ENCODE measurements around the gene CABLES2. TPM values are rescaled to one million over a fixed set of nuclear protein-coding genes. Genes with fewer than 3 reads are reported as not detected.

Gene CABLES2
- polyA plus RNA-seq, 3 donors from 2014 or later, result 1.3 to 2.6 (median 2.5) TPM

- Mint-ChIP-seq H3K4me1 (no peaks in the 10 kb centered on the region), H3K27ac (no peak overlapping the region), H3K27me3 (ENCODE audit: low read depth in 3 of 3) (peaks cover 0 to 8% (median 3%) of the 10 kb centered on the region in 3 donors), H3K9me3 (no peaks in the 10 kb centered on the region), H3K36me3 (no peaks in the 10 kb centered on the region), H3K4me3 (no peak overlapping the region)
- DNase-seq, result no peak
Observed at GRCh38 chr20:62445553-62446340, 38.7 kb upstream of the CABLES2 start.

GRCh38 chr20:62444286-62444685, 37.2 kb upstream of the CABLES2 start:
- Mint-ChIP-seq H3K4me3 (no peak overlapping the region), H3K36me3 (no peaks in the 10 kb centered on the region), H3K4me1 (no peaks in the 10 kb centered on the region), H3K9me3 (no peaks in the 10 kb centered on the region), H3K27ac (no peak overlapping the region), H3K27me3 (ENCODE audit: low read depth in 3 of 3) (peaks cover 0 to 4% (median 3%) of the 10 kb centered on the region in 3 donors)
- DNase-seq, result no peak

- Mint-ChIP-seq H3K36me3 (no peaks in the 10 kb centered on the region), H3K4me1 (no peaks in the 10 kb centered on the region), H3K9me3 (no peaks in the 10 kb centered on the region), H3K4me3 (no peak overlapping the region), H3K27me3 (ENCODE audit: low read depth in 3 of 3) (peaks cover 0 to 5% (median 0%) of the 10 kb centered on the region in 3 donors), H3K27ac (no peak overlapping the region)
- DNase-seq, result no peak
Observed at GRCh38 chr20:62441987-62442539, 35.0 kb upstream of the CABLES2 start.

- no peak overlapping the region for H3K27ac Mint-ChIP-seq
- H3K4me3 Mint-ChIP-seq, result no peak overlapping the region
- DNase-seq, result no peak
- H3K27me3 Mint-ChIP-seq (ENCODE audit: low read depth in 3 of 3), result peaks cover 0 to 5% (median 3%) of the 10 kb centered on the region in 3 donors
- H3K4me1 Mint-ChIP-seq, result no peaks in the 10 kb centered on the region
- H3K36me3 Mint-ChIP-seq, result no peaks in the 10 kb centered on the region
- H3K9me3 Mint-ChIP-seq, result no peaks in the 10 kb centered on the region
Observed at GRCh38 chr20:62439218-62439617, 32.1 kb upstream of the CABLES2 start.

GRCh38 chr20:62437927-62438326, 30.8 kb upstream of the CABLES2 start:
- no peaks in the 10 kb centered on the region for H3K36me3 Mint-ChIP-seq
- DNase-seq, result no peak
- no peak overlapping the region for H3K27ac Mint-ChIP-seq
- H3K9me3 Mint-ChIP-seq, result no peaks in the 10 kb centered on the region
- H3K27me3 Mint-ChIP-seq (ENCODE audit: low read depth in 3 of 3), result peaks cover 0 to 11% (median 4%) of the 10 kb centered on the region in 3 donors
- H3K4me3 Mint-ChIP-seq, result no peak overlapping the region
- H3K4me1 Mint-ChIP-seq, result no peaks in the 10 kb centered on the region

- H3K4me1 Mint-ChIP-seq, result no peaks in the 10 kb centered on the region
- DNase-seq, result no peak
- H3K4me3 Mint-ChIP-seq, result no peak overlapping the region
- no peaks in the 10 kb centered on the region for H3K36me3 Mint-ChIP-seq
- H3K27ac Mint-ChIP-seq, result no peak overlapping the region
- H3K9me3 Mint-ChIP-seq, result no peaks in the 10 kb centered on the region
- peaks cover 0 to 8% (median 4%) of the 10 kb centered on the region in 3 donors for H3K27me3 Mint-ChIP-seq (ENCODE audit: low read depth in 3 of 3)
Observed at GRCh38 chr20:62437496-62437895, 30.4 kb upstream of the CABLES2 start.

GRCh38 chr20:62436692-62437091, 29.6 kb upstream of the CABLES2 start:
- Mint-ChIP-seq H3K9me3 (no peaks in the 10 kb centered on the region), H3K4me1 (no peaks in the 10 kb centered on the region), H3K27ac (no peak overlapping the region), H3K4me3 (no peak overlapping the region), H3K36me3 (no peaks in the 10 kb centered on the region), H3K27me3 (ENCODE audit: low read depth in 3 of 3) (peaks cover 2 to 8% (median 4%) of the 10 kb centered on the region in 3 donors)
- no peak for DNase-seq

GRCh38 chr20:62433658-62434497, 26.8 kb upstream of the CABLES2 start:
- no peaks in the 10 kb centered on the region for H3K9me3 Mint-ChIP-seq
- H3K27ac Mint-ChIP-seq, result no peak overlapping the region
- no peak overlapping the region for H3K4me3 Mint-ChIP-seq
- H3K36me3 Mint-ChIP-seq, result no peaks in the 10 kb centered on the region
- no peak for DNase-seq
- peaks cover 4 to 10% (median 6%) of the 10 kb centered on the region in 3 donors for H3K27me3 Mint-ChIP-seq (ENCODE audit: low read depth in 3 of 3)
- no peaks in the 10 kb centered on the region for H3K4me1 Mint-ChIP-seq

- Mint-ChIP-seq H3K4me3 (no peak overlapping the region), H3K36me3 (no peaks in the 10 kb centered on the region), H3K9me3 (no peaks in the 10 kb centered on the region), H3K27ac (no peak overlapping the region), H3K27me3 (ENCODE audit: low read depth in 3 of 3) (peaks cover 4 to 10% (median 6%) of the 10 kb centered on the region in 3 donors), H3K4me1 (no peaks in the 10 kb centered on the region)
- no peak for DNase-seq
Observed at GRCh38 chr20:62430866-62431447, 23.9 kb upstream of the CABLES2 start.

GRCh38 chr20:62430311-62430853, 23.3 kb upstream of the CABLES2 start:
- Mint-ChIP-seq H3K36me3 (no peaks in the 10 kb centered on the region), H3K4me1 (no peaks in the 10 kb centered on the region), H3K27me3 (ENCODE audit: low read depth in 3 of 3) (peaks cover 4 to 10% (median 6%) of the 10 kb centered on the region in 3 donors), H3K27ac (no peak overlapping the region), H3K9me3 (no peaks in the 10 kb centered on the region), H3K4me3 (no peak overlapping the region)
- no peak for DNase-seq

GRCh38 chr20:62429455-62430310, 22.6 kb upstream of the CABLES2 start:
- no peaks in the 10 kb centered on the region for H3K9me3 Mint-ChIP-seq
- H3K27me3 Mint-ChIP-seq (ENCODE audit: low read depth in 3 of 3), result peaks cover 1 to 10% (median 6%) of the 10 kb centered on the region in 3 donors
- H3K27ac Mint-ChIP-seq, result no peak overlapping the region
- H3K4me3 Mint-ChIP-seq, result no peak overlapping the region
- no peaks in the 10 kb centered on the region for H3K36me3 Mint-ChIP-seq
- DNase-seq, result no peak
- H3K4me1 Mint-ChIP-seq, result no peaks in the 10 kb centered on the region

GRCh38 chr20:62428396-62429295, 21.6 kb upstream of the CABLES2 start:
- Mint-ChIP-seq H3K4me1 (no peaks in the 10 kb centered on the region), H3K36me3 (no peaks in the 10 kb centered on the region), H3K27me3 (ENCODE audit: low read depth in 3 of 3) (peaks cover 2 to 6% (median 5%) of the 10 kb centered on the region in 3 donors), H3K9me3 (no peaks in the 10 kb centered on the region), H3K4me3 (no peak overlapping the region), H3K27ac (peak overlapping the region in 1 of 6 donors; percentile 28)
- no peak for DNase-seq
